K562 (cell line): ENCODE measurements around the gene SIT1. TPM values are rescaled to one million over a fixed set of nuclear protein-coding genes. Genes with fewer than 3 reads are reported as not detected.
A peak's percentile ranks its signal among the peaks of the same experiment; 100 is the strongest.

Experiments used
- ATAC-seq: fragments of 200-7000 bp; cut with Tn5 transposase; 3 replicates; pipeline ENCODE4 v1.9.1; 2020; ENCODE audit warnings: moderate library complexity
- BruUV-seq: library from RNA; stranded (reverse); fragments of 400-500 nt; replicated peaks from 2 replicates; lab custom pipeline; 2021; lab: Mats Ljungman, UMichigan
- CTCF ChIA-PET: fragments of 300-600 bp; formaldehyde crosslinking; extraction: SDS; loops from one replicate; lab custom pipeline; 2021; ENCODE audit warnings: low intra/inter-chr PET ratio; lab: Yijun Ruan, JAX
- POLR2A ChIA-PET: fragments of 300-600, 350-650 bp; sonication (Branson Sonifier 250); formaldehyde crosslinking; extraction: SDS; loops from one replicate; lab custom pipeline; 2021; ENCODE audit warnings: antibody characterized with exemption, inconsistent platforms; lab: Yijun Ruan, JAX
- DNase-seq, 4 experiments: peaks; one replicate each; pipeline versions ENCODE4 v3.0.0 to v3.0.0-alpha.2; 2011 to 2018; ENCODE audit warnings: low spot score in 3 of 4, mixed read lengths in 3 of 4; ENCODE audit errors: extremely low read depth in 1 of 4
- FAIRE-seq: peaks from 2 replicates; lab custom pipeline; 2011; peaks lifted over from hg19 to GRCh38; lab: Jason Lieb, UNC
- H2AFZ ChIP-seq: 2 replicates; pipeline ENCODE4 v1.6.0; 2011; ENCODE audit warnings: low read depth, low read length, control low read depth, inconsistent platforms
- H3K27ac ChIP-seq: fragments of 200-600 bp; 3 replicates; pipeline ENCODE4 v1.8.0; 2011; ENCODE audit warnings: low read depth, mild to moderate bottlenecking, control low read depth, inconsistent platforms, low read length, moderate library complexity, mixed read lengths; ENCODE audit errors: extremely low read depth
- H3K27me3 ChIP-seq, 2 experiments: fragments of 300-600 bp in 1 of 2; 2 replicates in 1 of 2; 3 replicates in 1 of 2; pipeline versions ENCODE4 v1.6.0 to v1.8.0; 2011; ENCODE audit warnings: inconsistent platforms in 2 of 2, low read length in 2 of 2, mild to moderate bottlenecking in 1 of 2, mixed read lengths in 1 of 2, moderate library complexity in 1 of 2; ENCODE audit not compliant: control insufficient read depth in 2 of 2, insufficient read depth in 2 of 2
- H3K36me3 ChIP-seq: fragments of 300-600 bp; 3 replicates; pipeline ENCODE4 v1.8.0; 2011; ENCODE audit warnings: mild to moderate bottlenecking, low read length, inconsistent platforms; ENCODE audit not compliant: control insufficient read depth, insufficient read depth
- H3K4me1 ChIP-seq, 2 experiments: fragments of 200-600 bp in 1 of 2; replicated peaks in 1 of 2; 2 replicates in 1 of 2; 3 replicates in 1 of 2; pipeline versions ENCODE4 v1.5.1 to v1.8.0; 2011; ENCODE audit warnings: inconsistent platforms in 2 of 2, low read length in 2 of 2, mild to moderate bottlenecking in 1 of 2, mixed read lengths in 1 of 2, moderate library complexity in 1 of 2; ENCODE audit not compliant: control insufficient read depth in 2 of 2, insufficient read depth in 2 of 2
- H3K4me2 ChIP-seq: 2 replicates; pipeline ENCODE4 v1.6.1; 2011; ENCODE audit warnings: low read length, control low read depth, inconsistent platforms, mixed read lengths; ENCODE audit not compliant: insufficient read depth
- H3K4me3 ChIP-seq: fragments of 200-600 bp; sonication (generic), shearing (Covaris generic); 2 replicates; pipeline ENCODE4 v1.5.1; 2016; ENCODE audit warnings: control low read depth, inconsistent platforms
- H3K79me2 ChIP-seq: fragments of 200-600 bp; 3 replicates; pipeline ENCODE4 v1.8.0; 2011; ENCODE audit warnings: low read length, inconsistent platforms; ENCODE audit not compliant: control insufficient read depth, insufficient read depth
- H3K9ac ChIP-seq, 2 experiments: 2 replicates each; pipeline versions ENCODE4 v1.6.0 to v1.6.1; 2011; ENCODE audit warnings: low read depth in 2 of 2, low read length in 2 of 2, control low read depth in 1 of 2, inconsistent platforms in 1 of 2, mild to moderate bottlenecking in 1 of 2, mixed read lengths in 1 of 2; ENCODE audit not compliant: insufficient read depth in 1 of 2
- H3K9me1 ChIP-seq: one replicate; pipeline ENCODE4 v1.6.0; 2011; ENCODE audit warnings: inconsistent platforms, mild to moderate bottlenecking, low read length, moderate library complexity; ENCODE audit not compliant: control insufficient read depth, insufficient read depth
- H3K9me3 ChIP-seq: replicated peaks from 2 replicates; pipeline ENCODE4 v1.5.1; 2011; ENCODE audit warnings: low read depth, low read length, inconsistent platforms; ENCODE audit not compliant: control insufficient read depth, insufficient read depth
- H4K20me1 ChIP-seq: replicated peaks from 2 replicates; pipeline ENCODE4 v1.6.1; 2011; ENCODE audit warnings: low read length, inconsistent platforms, mixed read lengths; ENCODE audit not compliant: control insufficient read depth, insufficient read depth
- CEBPB ChIP-seq: fragments of 450-650 bp; IDR thresholded peaks from 2 replicates; pipeline ENCODE4 v1.6.1; 2016; ENCODE audit warnings: missing genetic modification characterization, missing compliant biosample characterization
- NFRKB ChIP-seq: fragments of 450-650 bp; IDR thresholded peaks from 2 replicates; pipeline ENCODE4 v1.6.1; 2016; ENCODE audit warnings: low read depth
- PREB ChIP-seq: sonication (generic); formaldehyde crosslinking; IDR thresholded peaks from 2 replicates; pipeline ENCODE4 v1.8.1; 2023; ENCODE audit warnings: mild to moderate bottlenecking, missing genetic modification reagents
- RBM34 ChIP-seq: fragments of 200-400 bp; formaldehyde crosslinking; IDR thresholded peaks from 2 replicates; pipeline ENCODE4 v1.6.1; 2018; ENCODE audit warnings: low read length, borderline replicate concordance; ENCODE audit not compliant: insufficient read depth
- TAL1 ChIP-seq: fragments of 450-650 bp; IDR thresholded peaks from 2 replicates; pipeline ENCODE4 v1.6.1; 2016; ENCODE audit warnings: mild to moderate bottlenecking
- ZBTB33 ChIP-seq: sonication (generic); formaldehyde crosslinking; IDR thresholded peaks from 2 replicates; pipeline ENCODE4 v1.8.1; 2023; ENCODE audit warnings: mild to moderate bottlenecking, missing genetic modification reagents
- ZNF140 ChIP-seq: fragments of 250-450 bp; sonication (Bioruptor Pico); IDR thresholded peaks from 2 replicates; pipeline ENCODE4 v1.8.0; 2021; ENCODE audit warnings: moderate library complexity, mild to moderate bottlenecking, inconsistent platforms
- ZNF280B ChIP-seq: fragments of 250-450 bp; sonication (Bioruptor Pico); IDR thresholded peaks from 2 replicates; pipeline ENCODE4 v1.5.1; 2021; ENCODE audit warnings: mild to moderate bottlenecking
- ZNF445 ChIP-seq: fragments of 250-450 bp; sonication (Bioruptor Pico); IDR thresholded peaks from 2 replicates; pipeline ENCODE4 v1.4.0; 2020; ENCODE audit warnings: low read depth, mild to moderate bottlenecking, moderate library complexity
- WGBS: fragments of 100-300 bp; shearing (Covaris generic); methylation state at CpG from one replicate; pipeline ENCODE4 v1.1.6; 2016; ENCODE audit warnings: low coverage, mixed read lengths; ENCODE audit not compliant: insufficient coverage; ENCODE audit errors: missing lambda C conversion rate; 5-methylcytosine and 5-hydroxymethylcytosine counted together
- in situ Hi-C: fragments of 300-500 bp; cut with MboI; formaldehyde crosslinking; loops from 4 replicates; pipeline ENCODE4 v1.15.0; 2018; ENCODE audit warnings: inconsistent platforms, mixed read lengths
- intact Hi-C: fragments of 100-400 bp; cut with micrococcal nuclease; formaldehyde crosslinking; loops from 2 replicates; pipeline ENCODE4 v1.14.2; 2022
- polyA plus RNA-seq, 8 experiments: library from polyadenylated mRNA; depleted of rRNA in 4 of 8; stranded (reverse) in 5 of 8; unstranded in 3 of 8; fragments of >200 nt; fragmentation: Nextera tagmentation in 2 of 8; fragmentation: Illumina TruSeq in 1 of 8; extraction: Ambion mirVana in 2 of 8; extraction: Trizol in 1 of 8; gene quantifications; 2 replicates each; pipeline versions ENCODE4 v1.2.1 to v1.2.3, GENCODE V29; 2011 to 2014; ENCODE audit warnings: inconsistent platforms in 1 of 8, missing spikeins in 1 of 8
- total RNA-seq, 7 experiments: library from RNA; depleted of rRNA in 6 of 7; stranded (reverse); fragments of >200 nt in 6 of 7; fragmentation: Illumina TruSeq in 2 of 7; extraction: Trizol in 2 of 7; gene quantifications; 2 replicates each; pipeline versions ENCODE4 v1.2.1 to v1.2.3, GENCODE V29; 2011 to 2021; ENCODE audit warnings: low replicate concordance in 1 of 7
- TF ChIP-seq, protein P1 (sequence below): fragments of 450-650 bp; IDR thresholded peaks from 2 replicates; pipeline ENCODE4 v1.6.1; 2017; ENCODE audit warnings: antibody characterized with exemption, mild to moderate bottlenecking

The SIT1 gene
- total and polyA plus RNA-seq, 9 of the 15 experiments (the other 6 are each of a cell fraction or from before 2014, with no cell fraction given) = not detected

- TF ChIP-seq ZNF140 (CRISPR knock-in tag) = no peak
- TF ChIP-seq TAL1 = no peak
- TF ChIP-seq PREB (CRISPR knock-in tag) = no peak
- TF ChIP-seq RBM34 = no peak
Measured at GRCh38 chr9:35603986-35604577, 46.6 kb downstream of the SIT1 start (continued).

- Histone ChIP-seq H4K20me1 (no peaks in the 10 kb centered on the region), H3K9me1 (no peaks in the 10 kb centered on the region), H3K4me3 (peak overlapping the region; percentile 32), H3K79me2 (0 out of 3 replicates have a peak, but pooled peaks cover 4% of the 10 kb centered on the region), H3K9ac (peak overlapping the region; percentile 65 to 76), H3K27ac (peak overlapping the region; percentile 87), H3K36me3 (peaks cover 4% of the 10 kb centered on the region; the same call in 1 of the 3 replicates), H3K27me3 (no peaks in the 10 kb centered on the region), H2AFZ (peak overlapping the region; percentile 100), H3K4me2 (peak overlapping the region; percentile 80), H3K9me3 (no peaks in the 10 kb centered on the region), H3K4me1 (peaks cover 2 to 34% of the 10 kb centered on the region in 2 experiments; a peak in 3 of 5 replicates)
- ChIA-PET CTCF (no interaction called here), POLR2A (interaction anchor here (0.6 to 1.0 kb wide), 6 partner anchors 14 to 849 kb away, joined by 3 to 4 read pairs (median 3); no protein-coding TSS in a partner anchor)
- no peak for DNase-seq
- no peak for FAIRE-seq
- 53% methylated on average over 13 of the region's 18 CpGs for WGBS
- intact Hi-C loops = no loop called here
- no peak for ATAC-seq
- BruUV-seq = TSS peak; percentile 82
- in situ Hi-C loops = no loop called here
- TF ChIP-seq NFRKB (peak; percentile 23; the same call in 1 of the 2 replicates), ZNF445 (CRISPR knock-in tag) (no peak), RBM34 (no peak), CEBPB (tag) (peak; percentile 68), ZBTB33 (0 out of 2 replicates have a peak, but pooled peaks have one; percentile 38), ZNF280B (no peak)
- TF ChIP-seq, protein P1, sequence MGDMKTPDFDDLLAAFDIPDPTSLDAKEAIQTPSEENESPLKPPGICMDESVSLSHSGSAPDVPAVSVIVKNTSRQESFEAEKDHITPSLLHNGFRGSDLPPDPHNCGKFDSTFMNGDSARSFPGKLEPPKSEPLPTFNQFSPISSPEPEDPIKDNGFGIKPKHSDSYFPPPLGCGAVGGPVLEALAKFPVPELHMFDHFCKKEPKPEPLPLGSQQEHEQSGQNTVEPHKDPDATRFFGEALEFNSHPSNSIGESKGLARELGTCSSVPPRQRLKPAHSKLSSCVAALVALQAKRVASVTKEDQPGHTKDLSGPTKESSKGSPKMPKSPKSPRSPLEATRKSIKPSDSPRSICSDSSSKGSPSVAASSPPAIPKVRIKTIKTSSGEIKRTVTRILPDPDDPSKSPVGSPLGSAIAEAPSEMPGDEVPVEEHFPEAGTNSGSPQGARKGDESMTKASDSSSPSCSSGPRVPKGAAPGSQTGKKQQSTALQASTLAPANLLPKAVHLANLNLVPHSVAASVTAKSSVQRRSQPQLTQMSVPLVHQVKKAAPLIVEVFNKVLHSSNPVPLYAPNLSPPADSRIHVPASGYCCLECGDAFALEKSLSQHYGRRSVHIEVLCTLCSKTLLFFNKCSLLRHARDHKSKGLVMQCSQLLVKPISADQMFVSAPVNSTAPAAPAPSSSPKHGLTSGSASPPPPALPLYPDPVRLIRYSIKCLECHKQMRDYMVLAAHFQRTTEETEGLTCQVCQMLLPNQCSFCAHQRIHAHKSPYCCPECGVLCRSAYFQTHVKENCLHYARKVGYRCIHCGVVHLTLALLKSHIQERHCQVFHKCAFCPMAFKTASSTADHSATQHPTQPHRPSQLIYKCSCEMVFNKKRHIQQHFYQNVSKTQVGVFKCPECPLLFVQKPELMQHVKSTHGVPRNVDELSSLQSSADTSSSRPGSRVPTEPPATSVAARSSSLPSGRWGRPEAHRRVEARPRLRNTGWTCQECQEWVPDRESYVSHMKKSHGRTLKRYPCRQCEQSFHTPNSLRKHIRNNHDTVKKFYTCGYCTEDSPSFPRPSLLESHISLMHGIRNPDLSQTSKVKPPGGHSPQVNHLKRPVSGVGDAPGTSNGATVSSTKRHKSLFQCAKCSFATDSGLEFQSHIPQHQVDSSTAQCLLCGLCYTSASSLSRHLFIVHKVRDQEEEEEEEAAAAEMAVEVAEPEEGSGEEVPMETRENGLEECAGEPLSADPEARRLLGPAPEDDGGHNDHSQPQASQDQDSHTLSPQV = 0 out of 2 replicates have a peak, but pooled peaks have one; percentile 42
Measured at GRCh38 chr9:35603506-35603985, 47.2 kb downstream of the SIT1 start.
